ENCODE data around the gene GAPDHS.

The GAPDHS gene

DNA sequence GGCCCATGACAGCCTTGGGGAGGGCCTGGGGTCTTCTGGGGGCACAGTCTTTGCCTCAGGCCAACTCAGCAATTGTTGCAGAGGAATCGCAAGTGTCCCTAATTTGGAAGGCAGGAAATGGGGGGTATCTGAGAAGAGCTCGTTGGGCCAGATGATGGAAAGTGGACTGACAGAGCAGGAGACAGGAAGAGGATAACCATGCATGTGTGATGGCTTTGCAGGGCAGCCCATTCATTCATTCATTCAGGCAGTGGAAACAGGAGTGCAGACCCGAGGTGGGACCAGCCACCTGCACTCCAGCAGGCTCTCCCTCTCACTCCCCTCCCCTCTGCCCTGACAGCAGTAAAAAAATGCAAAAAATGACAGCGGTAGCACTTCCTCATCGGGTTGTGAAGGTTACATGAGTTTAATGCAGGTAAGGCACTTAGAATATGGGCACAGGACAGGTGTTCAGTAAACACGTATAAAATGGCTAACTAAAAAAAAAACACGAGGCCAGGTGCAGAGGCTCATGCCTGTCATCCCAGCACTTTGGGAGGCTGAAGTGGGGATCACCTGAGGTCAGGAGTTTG, 7.2 kb downstream of the GAPDHS start:
- DNase-seq, result no peak

DNA sequence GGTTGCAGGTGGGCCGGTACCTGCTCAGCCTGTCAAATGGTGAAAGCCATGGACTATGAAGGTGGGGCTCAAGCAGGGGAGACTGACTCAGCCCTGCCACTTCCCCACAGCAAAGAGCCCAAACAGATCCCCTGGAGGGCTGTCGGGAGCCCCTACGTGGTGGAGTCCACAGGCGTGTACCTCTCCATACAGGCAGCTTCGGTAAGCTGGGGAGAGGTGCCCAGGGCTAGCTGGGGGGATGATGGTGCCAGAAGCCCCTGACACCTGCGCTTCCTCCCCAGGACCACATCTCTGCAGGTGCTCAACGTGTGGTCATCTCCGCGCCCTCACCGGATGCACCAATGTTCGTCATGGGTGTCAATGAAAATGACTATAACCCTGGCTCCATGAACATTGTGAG, 9.0 kb downstream of the GAPDHS start:
- DNase-seq, result no peak

DNA sequence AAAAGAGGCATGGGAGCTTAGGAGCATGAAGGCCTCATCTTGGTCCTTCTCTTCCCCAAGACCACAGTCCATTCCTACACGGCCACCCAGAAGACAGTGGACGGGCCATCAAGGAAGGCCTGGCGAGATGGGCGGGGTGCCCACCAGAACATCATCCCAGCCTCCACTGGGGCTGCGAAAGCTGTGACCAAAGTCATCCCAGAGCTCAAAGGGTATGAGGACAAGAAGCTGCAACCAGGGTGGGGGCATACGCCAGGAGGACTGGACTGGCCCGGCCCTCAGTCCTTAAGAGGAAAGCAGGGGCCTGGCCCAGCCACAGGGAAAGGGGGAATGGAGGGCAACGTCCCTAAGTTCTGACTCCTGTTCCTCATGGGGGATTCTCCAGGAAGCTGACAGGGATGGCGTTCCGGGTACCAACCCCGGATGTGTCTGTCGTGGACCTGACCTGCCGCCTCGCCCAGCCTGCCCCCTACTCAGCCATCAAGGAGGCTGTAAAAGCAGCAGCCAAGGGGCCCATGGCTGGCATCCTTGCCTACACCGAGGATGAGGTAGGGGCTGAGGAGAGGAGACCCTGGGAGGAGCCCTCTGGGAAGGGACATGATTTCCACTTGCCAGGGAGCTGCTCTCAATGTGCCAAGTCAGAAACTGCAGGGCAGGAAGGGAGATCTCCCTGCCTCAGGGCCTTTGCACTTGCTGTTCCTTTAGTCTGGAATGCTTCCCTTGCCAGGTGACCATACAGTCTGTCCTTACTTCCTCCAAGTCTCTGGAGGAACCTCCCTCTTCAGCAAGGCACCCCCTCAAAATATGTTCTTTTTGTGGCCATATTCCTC, 10.2 kb downstream of the GAPDHS start:
- DNase-seq, result no peak

DNA sequence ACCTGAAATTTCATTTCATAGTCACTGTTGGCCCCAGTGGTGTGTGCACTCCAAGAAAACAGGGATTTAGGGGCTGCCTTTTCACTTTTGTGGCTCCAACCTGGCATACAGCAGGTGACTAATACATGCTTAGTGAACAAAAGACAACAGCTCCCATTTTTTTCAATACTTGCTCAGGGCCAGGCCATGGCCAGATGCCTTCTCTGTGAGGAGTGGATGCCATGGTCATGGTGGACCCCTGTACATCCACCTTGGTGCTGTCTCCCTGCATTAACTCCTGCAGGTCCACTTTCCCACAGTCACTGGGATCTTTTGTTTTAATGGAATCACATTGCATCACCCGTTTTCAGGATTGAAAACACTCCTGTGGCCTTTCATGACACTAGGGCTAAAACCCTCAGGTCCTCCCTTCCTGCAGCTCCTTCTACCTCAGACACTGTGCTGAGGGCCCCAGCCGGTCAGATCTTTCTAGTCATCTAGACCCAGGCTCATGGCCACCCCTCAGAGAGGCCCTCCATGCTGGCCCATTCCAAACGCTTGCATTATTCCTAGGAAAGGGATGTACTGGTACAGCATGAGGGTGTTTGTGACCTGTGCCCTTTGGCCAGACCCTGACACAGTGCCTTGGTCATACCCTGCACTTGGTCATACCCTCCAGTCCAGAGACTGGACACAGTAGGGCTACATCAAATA, 11.0 kb downstream of the GAPDHS start:
- no peak for DNase-seq

DNA sequence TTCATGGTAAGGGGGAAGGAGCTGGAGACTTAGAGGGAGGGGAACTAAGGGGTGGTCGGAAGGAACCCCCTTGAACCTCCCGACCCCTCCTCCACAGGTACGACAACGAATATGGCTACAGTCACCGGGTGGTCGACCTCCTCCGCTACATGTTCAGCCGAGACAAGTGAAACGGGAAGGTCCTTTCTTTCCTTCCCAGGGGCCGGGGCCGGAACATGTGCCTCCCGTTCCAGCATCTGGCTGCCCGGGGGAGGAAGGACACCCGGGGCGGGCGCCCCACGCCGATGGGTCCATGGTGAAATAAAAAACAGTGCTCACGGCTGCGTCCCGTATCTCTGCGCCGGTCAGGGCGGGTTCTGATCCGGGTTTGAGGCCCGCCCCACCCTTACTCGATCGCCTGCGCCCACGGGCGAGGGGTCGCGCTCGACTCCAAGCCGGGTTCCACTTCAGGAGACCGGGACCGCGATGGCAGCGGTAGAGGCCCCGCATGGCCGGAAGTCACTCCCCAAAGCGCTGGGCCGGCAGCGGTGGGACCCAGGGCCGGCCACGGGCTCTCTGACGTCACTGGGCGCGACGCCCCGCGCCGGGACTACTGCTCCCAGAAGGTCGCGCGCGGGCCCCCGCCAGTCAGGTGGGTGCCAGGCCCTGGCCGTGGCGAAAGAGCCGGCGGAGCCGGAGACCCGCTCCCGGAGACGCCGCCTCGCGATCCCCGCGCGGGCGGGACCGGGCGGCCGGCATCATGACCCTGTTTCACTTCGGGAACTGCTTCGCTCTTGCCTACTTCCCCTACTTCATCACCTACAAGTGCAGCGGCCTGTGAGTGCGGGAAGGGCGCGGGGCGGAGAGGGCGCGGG, 12.0 kb downstream of the GAPDHS start, which contains the start of gene TMEM147:
Gene TMEM147, plus strand, starts transcription at position 626 of the 854 bp plus-strand sequence. Its CDS starts 114 bp downstream, at position 740.
- peak; percentile 91 for DNase-seq

DNA sequence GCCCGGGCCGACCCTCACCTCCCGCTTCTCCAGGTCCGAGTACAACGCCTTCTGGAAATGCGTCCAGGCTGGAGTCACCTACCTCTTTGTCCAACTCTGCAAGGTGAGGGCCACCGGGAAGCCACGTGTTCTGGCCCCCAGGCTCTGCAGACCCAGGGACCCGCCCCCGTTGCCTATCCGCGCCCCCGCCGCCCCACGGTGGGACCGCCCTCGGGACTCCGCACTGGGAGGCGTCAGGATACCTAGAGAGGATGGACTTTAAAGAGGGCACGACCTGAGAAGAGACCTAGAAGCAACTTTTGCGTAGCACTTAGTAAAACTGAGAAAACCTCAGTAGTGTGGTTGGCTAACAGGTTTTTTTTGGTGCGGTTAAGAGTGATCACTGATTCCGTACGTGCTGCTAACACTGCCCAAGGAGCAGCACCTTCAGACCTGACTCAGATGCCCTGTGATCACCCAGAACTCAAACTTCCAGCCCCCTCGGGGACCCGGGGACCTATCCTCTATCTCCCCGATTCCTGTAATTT, 12.7 kb downstream of the GAPDHS start:
- peak; percentile 62 for DNase-seq

DNA sequence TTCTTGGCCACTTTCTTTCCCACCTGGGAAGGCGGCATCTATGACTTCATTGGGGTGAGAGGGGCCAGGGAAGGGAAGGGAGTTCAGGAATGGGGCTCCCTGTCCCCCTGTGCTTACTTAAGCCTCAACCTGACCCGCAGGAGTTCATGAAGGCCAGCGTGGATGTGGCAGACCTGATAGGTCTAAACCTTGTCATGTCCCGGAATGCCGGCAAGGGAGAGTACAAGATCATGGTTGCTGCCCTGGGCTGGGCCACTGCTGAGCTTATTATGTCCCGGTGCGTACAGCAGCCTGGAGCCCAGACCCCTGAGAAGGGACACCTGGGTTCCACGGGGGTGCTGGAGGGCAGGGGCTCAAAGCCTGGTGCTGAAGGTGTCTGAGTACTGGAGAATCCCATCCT, 13.3 kb downstream of the GAPDHS start:
- no peak for DNase-seq

DNA sequence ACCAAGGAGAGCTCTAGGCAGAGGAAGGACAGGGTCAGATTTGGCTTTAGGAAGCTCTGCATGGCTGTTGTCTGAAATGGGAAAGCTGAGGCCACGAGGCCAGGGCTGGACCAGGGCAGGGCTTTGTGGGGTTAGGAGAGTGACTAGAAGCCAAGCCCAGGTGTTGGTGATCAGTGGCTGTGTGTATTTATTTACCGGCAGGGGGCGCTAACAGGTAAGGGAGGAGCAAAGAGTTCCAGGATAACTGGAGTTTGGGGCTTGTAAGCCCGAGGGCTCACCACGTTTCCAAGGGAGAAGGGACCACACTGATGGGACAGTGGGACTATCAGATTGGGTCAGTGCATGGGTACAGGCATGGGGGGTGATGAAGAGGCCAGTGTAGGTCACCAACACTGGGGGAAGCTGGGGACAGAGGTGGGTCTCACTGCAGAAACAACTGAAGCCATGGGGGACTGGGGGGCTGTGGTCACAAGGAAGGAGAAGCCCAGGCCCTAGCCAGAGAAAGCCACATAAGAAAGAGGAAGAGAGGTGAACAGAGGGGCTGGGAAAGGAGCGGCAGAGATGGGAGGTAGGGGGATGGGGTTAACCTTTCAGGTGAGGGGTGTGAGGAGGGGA, 16.0 kb downstream of the GAPDHS start:
- DNase-seq, result peak; percentile 87

DNA sequence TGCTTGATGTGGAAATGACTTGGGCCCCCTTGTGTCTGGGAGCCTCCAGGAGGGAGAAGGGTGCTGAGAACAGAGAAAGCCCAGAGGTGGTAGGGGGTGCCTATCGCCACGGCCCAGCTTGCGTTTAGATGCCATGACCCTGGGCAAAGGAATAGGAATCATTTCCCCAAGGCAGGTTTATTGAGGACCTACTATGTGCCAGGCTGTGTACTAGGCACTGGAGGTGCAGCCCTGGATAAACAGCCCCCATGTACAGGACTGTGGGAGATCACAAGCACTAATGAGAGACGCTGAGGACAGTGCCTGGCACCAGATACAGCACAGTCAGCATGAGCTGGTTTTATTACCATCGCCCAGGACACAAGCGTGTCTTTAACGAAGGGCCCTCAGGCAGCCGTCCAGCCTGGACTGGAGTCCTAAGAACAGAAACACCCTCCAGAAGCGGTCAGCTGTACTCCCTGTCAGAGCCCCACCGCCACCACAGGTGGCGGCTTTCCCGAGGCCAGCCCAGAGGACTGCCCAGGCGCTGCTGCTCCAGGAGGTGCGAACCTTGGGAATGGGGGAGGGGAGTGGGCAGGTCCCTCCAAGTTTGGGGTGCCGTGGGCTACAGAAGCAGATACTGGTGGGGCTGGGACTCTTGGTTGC, 16.7 kb downstream of the GAPDHS start:
- DNase-seq, result no peak

DNA sequence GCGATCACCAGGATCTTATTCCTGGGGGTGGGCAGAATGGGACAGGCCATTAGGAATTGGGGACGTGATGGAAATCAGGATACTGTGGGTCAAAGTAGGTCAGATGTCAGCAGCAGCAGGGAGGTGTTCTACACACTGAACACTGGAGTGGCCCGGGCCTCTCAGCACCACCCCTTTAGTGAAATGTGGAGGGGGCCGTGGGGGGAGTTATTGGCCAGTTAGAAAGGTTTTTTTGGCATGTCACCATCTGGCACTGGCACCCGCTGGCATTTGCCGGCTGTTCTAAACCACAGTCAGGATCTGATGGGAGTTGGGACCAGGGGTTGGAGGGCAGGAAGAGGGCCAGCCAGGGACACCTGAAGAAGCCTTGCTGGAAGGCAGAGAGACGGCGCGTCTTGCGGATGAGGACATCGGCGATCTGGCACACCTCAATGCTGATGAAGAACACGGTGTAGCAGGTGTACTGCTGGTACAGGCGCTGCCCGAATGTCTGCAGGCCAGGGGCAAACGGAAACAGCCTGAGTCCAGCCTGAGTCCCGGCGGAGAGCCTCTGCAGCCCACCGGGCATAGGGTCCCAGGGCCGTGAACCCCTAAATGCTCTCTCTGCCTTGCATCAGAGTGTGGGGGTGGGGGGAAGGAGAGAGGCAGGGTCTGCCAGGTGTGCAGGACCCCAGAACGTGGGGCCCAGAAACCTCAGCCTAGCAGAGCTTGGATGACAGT, 18.0 kb downstream of the GAPDHS start:
- DNase-seq, result no peak

DNA sequence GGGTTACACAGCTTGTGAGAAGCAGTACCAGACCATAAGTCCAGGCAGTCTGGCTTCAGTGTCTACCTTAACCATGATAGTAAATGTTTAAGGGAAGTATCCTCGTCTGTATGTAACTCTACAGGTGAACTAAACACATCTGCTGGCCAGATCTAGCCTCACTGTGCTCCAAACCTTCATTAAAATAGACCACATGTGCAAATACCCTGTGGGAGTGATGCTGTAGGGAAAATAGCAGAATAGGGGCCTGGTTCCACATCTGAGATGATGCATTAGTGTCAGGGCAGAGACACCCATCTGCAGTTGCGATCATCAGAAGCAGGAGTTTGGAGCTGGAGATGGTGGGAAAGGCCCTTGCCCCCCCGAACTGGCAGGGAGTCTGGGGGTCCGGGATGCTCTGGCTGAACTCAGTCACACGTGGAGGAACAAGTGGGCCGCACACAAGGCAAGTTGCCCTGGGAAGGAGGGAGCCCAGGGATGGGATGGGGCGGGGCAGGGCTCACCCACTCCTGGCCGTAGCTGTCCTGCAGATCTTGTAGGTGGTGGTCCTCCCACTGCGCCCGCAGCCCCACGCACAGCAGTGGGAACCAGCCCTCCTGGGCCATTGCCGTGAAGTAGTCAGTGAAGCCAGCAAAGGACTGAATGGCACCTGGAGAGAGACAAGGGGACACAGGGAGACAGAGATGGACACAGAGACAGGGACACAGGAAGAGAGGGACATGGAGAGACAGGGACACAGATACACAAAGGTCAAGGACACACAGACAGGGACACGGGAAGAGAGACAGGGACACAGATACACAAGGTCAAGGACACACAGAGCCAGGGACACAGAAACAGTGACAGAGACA, 19.5 kb downstream of the GAPDHS start:
- DNase-seq, result no peak

DNA sequence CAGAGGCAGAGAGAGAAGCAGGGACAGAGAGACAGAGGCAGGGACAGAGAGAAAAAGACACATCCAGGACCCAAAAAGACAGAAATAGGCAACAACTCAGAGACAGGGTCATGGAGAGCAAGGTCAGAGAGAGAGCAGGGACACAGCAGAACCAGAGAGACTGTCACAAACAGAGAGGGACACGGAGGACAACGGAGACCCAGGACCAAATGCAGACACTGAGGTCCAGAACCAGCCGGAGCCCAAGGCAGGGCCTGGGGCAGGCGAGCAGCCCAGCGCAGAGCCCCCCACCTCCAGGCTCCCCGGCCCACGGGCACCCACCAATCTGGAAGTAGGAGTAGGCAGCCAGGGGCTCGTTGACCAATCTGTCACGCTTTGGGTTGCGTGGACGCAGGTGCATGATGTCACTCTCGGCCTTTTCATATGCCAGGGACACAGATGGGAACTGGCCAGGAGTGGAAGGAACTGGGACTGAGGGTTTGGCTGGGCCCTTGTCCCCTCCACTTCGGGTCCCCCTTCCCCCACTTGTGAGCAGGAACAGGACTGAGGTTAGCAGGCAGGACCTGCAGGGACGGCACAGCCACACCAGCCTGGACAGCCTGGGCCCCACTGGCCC, 20.2 kb downstream of the GAPDHS start:
- DNase-seq, result no peak

DNA sequence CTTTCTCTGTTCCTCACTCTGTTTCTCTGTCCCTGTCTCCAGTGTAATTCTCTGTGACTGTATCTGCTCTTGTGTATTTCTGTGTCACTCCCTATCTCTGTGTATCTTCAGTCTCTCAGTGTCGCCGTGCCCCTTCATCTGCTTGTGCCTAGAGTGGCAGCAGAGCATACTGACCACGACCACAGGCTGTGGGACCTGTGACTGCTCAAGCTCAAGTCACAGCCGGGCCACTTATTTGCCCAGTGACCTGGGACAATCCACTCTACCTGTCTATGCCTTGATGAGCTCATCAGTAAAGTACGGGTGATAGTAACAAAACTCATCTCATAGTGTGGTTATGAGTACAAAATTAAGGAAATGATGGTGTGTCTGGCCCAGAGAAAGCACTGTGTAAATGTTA, 20.8 kb downstream of the GAPDHS start:
- DNase-seq, result no peak

DNA sequence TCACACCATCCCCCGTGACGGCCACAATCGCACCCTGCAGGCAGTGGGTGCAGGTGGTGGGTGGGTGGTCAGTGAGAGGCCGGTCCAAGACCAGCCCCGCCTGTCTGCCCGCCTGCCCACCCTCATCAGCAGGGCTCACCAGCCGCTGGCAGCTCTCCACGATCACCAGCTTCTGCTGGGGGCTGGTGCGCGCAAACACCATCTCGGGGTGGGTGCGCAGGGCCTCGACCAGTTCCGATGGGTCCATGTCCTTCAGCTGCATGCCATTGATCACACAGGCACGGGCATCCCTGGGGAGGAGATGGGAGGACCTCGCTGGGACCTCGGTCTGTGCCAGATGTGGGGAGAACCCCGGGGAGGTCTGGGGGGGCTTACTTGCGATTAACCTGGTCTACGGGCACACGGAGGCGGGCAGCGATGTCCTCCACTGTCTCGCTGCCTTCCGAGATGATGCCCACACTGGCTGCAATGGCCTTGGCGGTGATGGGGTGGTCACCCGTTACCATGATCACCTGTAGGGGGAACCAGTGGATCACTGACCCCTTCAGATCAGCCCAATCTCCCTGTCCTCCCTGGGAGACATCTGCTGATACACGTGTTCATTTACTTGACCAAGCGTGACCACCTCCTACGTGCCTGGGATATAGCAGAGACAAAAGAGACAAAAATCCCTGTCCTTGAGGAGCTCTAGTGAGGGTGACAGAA, 22.2 kb downstream of the GAPDHS start:
- DNase-seq, result peak; percentile 74

DNA sequence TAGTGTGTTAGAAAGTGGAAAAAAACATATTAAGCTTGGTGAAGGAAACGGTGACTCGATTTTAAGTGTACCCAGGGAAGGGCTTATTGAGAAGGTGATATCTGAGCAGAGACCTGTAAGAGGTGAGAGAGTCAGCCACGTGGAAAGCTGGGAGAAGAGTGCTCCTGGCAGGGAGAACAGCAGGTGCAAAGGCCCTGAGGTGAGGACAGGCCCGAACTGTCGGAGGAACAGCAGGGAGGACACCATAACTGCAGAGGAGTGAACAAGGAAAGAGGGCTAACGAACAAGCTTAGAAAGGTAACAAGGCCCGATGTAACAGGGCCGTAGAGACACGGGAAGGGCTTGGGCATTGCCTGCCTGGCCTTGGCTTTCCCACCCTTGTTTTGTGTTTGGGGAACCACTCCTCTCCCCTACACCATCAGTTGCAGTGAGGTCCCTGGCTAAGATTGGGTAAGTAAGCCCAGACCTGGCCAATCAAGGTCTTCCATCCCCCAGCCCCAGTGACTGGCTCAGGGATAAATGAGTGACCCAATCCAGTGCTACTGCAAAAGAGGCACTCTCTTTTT, 22.9 kb downstream of the GAPDHS start:
- DNase-seq, result no peak

DNA sequence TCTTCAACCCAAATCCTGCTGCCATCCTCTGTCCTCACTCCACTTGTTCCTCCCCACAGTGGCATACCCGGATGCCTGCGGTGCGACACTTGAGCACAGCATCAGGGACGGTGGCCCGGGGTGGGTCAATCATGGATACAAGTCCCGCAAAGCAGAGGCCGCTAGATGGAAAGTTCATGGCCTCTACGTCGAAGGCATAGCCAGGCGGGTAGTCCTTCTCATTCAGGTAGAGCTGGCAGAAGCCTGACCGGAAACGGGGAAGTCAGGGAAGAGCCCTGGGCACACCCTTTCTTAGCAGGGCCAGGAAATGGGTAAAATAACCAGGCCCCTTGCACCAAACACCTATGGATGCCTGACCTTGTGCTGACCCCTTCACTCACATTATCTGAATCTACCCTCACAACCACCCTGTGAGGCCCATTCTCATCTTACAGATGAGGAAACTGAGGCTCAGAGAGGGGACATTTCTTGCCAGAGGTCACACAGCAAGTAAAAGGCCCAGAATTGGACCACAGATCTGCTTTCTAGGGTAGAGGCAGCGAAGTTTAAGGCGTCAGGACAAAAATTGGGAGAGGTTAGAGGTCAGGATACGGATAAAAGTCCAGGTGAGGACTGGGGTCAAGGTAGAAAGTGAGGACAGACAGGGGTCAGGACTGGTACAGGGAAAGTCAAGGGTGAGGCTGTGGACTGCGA, 23.7 kb downstream of the GAPDHS start:
- no peak for DNase-seq

DNA sequence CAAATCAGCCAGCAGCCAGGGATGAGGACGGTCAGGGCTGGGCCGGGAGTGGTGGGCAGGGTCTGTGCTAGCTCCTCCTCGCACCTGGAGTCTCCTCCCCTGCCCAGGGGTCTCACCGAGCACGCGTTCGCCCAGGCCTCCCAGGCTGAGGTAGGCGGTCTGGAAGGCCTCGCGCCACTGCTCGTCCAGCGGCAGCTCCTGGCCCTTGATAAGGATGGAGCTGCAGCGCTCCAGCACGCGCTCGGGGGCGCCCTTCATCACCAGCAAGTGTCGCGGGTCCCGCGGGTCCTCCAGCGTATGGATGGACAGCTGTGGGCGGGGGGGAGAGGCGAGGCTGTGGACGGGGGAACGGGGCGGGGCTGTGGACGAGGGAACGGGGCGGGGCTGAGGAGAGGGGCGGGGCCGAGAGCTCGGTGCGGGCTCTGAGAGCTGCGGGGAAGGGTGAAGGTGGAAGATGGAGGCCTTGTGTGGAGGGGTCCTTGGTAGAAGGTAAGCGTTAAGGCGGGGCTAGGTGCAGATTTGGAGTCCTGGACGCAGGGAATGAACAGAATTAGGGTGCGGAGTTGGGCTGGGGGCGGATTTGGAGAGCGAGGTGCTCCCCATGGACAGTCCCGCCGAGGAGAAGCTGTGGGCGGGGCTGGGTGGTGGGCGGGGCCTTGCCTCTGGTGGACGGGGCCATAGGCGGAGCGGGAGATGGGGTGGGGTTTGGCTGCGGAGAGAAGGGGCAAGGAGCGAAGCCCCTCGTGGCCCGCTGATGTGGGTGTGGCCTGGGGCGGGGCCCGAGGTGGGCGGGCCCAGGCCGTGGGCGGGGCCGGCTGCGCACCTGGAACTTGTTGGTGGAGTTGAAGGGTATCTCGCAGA, 24.5 kb downstream of the GAPDHS start:
- DNase-seq, result peak; percentile 82

All from NCI-H146 (cell line).